SU-DHL-6 (cell line): ENCODE results near the gene MTHFD1.
A peak's percentile ranks its signal among the peaks of the same experiment; 100 is the strongest.

ENCODE experiments used
- H2AFZ ChIP-seq: fragments of 200-600 bp; sonication (generic); 2 replicates; pipeline ENCODE4 v1.6.1; 2014; ENCODE audit warnings: low read depth, mild to moderate bottlenecking, moderate library complexity, mixed read lengths, antibody characterized with exemption, low read length; ENCODE audit not compliant: severe bottlenecking
- H3F3A ChIP-seq: fragments of 200-600 bp; shearing (Covaris generic); 2 replicates; pipeline ENCODE4 v1.6.0; 2016; ENCODE audit warnings: antibody characterized with exemption, mild to moderate bottlenecking; ENCODE audit not compliant: insufficient read depth
- H3K27ac ChIP-seq: fragments of 200-600 bp; sonication (generic); 2 replicates; pipeline ENCODE4 v1.5.1; 2016; ENCODE audit warnings: low read depth, mild to moderate bottlenecking, low read length, moderate library complexity, mixed read lengths
- H3K27me3 ChIP-seq: fragments of 200-600 bp; sonication (generic), shearing (Covaris generic); 2 replicates; pipeline ENCODE4 v1.6.0; 2014; ENCODE audit warnings: mild to moderate bottlenecking, low read length
- H3K36me3 ChIP-seq: fragments of 200-600 bp; sonication (generic); 2 replicates; pipeline ENCODE4 v1.6.1; 2014; ENCODE audit warnings: mild to moderate bottlenecking, low read length, mixed read lengths
- H3K4me2 ChIP-seq: fragments of 300-600, 200-600 bp; shearing (Covaris generic), sonication (generic); 2 replicates; pipeline ENCODE4 v1.6.0; 2014; ENCODE audit warnings: low read length, low read depth, mild to moderate bottlenecking; ENCODE audit not compliant: poor library complexity, severe bottlenecking
- H3K4me3 ChIP-seq: fragments of 200-600 bp; sonication (generic); 2 replicates; pipeline ENCODE4 v1.5.1; 2014; ENCODE audit warnings: antibody characterized with exemption, low read length, mild to moderate bottlenecking, mixed read lengths; ENCODE audit not compliant: insufficient read depth, poor library complexity, severe bottlenecking
- H3K79me2 ChIP-seq: fragments of 200-600 bp; sonication (generic); 2 replicates; pipeline ENCODE4 v1.6.1; 2014; ENCODE audit warnings: mild to moderate bottlenecking, low read length, moderate library complexity; ENCODE audit not compliant: insufficient read depth
- H3K9ac ChIP-seq: fragments of 200-600 bp; sonication (generic); 2 replicates; pipeline ENCODE4 v1.7.0; 2014; ENCODE audit warnings: mild to moderate bottlenecking, low read length
- H3K9me2 ChIP-seq: fragments of 200-600 bp; sonication (generic); replicated peaks from 2 replicates; pipeline ENCODE4 v1.6.1; 2014; ENCODE audit warnings: low read length; ENCODE audit not compliant: insufficient read depth
- H3K9me3 ChIP-seq: fragments of 200-600 bp; sonication (generic); 2 replicates; pipeline ENCODE4 v1.6.1; 2014; ENCODE audit warnings: low read length, mixed read lengths; ENCODE audit not compliant: insufficient read depth
- H4K20me1 ChIP-seq: fragments of 200-600 bp; sonication (generic); 2 replicates; pipeline ENCODE4 v1.6.1; 2014; ENCODE audit warnings: low read depth, mild to moderate bottlenecking, antibody characterized with exemption, low read length, moderate library complexity, mixed read lengths
- CTCF ChIP-seq: fragments of 200-600 bp; sonication (generic); IDR thresholded peaks from one replicate; pipeline ENCODE4 v1.5.1; 2017; ENCODE audit warnings: antibody characterized with exemption, mild to moderate bottlenecking, low read length, moderate library complexity; ENCODE audit not compliant: insufficient read depth, poor library complexity, severe bottlenecking
- EZH2phosphoT487 ChIP-seq: fragments of 200-600 bp; sonication (generic), shearing (Covaris generic); conservative IDR thresholded peaks from 2 replicates; pipeline ENCODE4 v1.6.1; 2018; ENCODE audit warnings: mild to moderate bottlenecking, antibody characterized with exemption, low read length, moderate library complexity, mixed read lengths

The MTHFD1 gene

GRCh38 chr14:64387782-64388532 lies at the start of gene MTHFD1:
Gene MTHFD1, plus strand, starts transcription at chr14:64388353. Its CDS starts 75 bp downstream, at chr14:64388428.
- H3K4me3 ChIP-seq: peak within 1 kb of the TSS; percentile 69
- H3K27ac ChIP-seq: peak within 1 kb of the TSS; percentile 75
- H3F3A ChIP-seq: peaks cover 14% of the 10 kb centered on the region
- no peak for TF ChIP-seq CTCF
- TF ChIP-seq EZH2phosphoT487: no peak
- H3K4me2 ChIP-seq: peak within 1 kb of the TSS; percentile 89
- peaks cover 59% of the 10 kb centered on the region for H3K79me2 ChIP-seq
- H3K36me3 ChIP-seq: peaks cover 3% of the 10 kb centered on the region; the same call in 1 of the 2 replicates
- no peaks in the 10 kb centered on the region for H3K27me3 ChIP-seq
- H3K9me3 ChIP-seq: no peaks in the 10 kb centered on the region
- peak within 1 kb of the TSS; percentile 61 for H2AFZ ChIP-seq
- H3K9ac ChIP-seq: peak within 1 kb of the TSS; percentile 94
- H4K20me1 ChIP-seq: no peaks in the 10 kb centered on the region
- no peaks in the 10 kb centered on the region for H3K9me2 ChIP-seq

GRCh38 chr14:64338616-64339316 lies 49.4 kb upstream of the MTHFD1 start:
- H3F3A ChIP-seq: peaks cover 12% of the 10 kb centered on the region; the same call in 1 of the 2 replicates
- H3K79me2 ChIP-seq: peaks cover 19% of the 10 kb centered on the region
- no peaks in the 10 kb centered on the region for H3K27me3 ChIP-seq
- peak overlapping the region; percentile 89 for H3K4me2 ChIP-seq
- H3K4me3 ChIP-seq: peak overlapping the region; percentile 74
- H4K20me1 ChIP-seq: no peaks in the 10 kb centered on the region
- peaks cover 10% of the 10 kb centered on the region; the same call in 1 of the 2 replicates for H3K9me3 ChIP-seq
- peak overlapping the region; percentile 80 for H3K27ac ChIP-seq
- no peaks in the 10 kb centered on the region; the same call in 1 of the 2 replicates for H3K36me3 ChIP-seq
- H3K9me2 ChIP-seq: no peaks in the 10 kb centered on the region
- no peak for TF ChIP-seq CTCF
- TF ChIP-seq EZH2phosphoT487: no peak
- peak overlapping the region; percentile 87 for H3K9ac ChIP-seq
- peak overlapping the region; percentile 65 for H2AFZ ChIP-seq

DNA sequence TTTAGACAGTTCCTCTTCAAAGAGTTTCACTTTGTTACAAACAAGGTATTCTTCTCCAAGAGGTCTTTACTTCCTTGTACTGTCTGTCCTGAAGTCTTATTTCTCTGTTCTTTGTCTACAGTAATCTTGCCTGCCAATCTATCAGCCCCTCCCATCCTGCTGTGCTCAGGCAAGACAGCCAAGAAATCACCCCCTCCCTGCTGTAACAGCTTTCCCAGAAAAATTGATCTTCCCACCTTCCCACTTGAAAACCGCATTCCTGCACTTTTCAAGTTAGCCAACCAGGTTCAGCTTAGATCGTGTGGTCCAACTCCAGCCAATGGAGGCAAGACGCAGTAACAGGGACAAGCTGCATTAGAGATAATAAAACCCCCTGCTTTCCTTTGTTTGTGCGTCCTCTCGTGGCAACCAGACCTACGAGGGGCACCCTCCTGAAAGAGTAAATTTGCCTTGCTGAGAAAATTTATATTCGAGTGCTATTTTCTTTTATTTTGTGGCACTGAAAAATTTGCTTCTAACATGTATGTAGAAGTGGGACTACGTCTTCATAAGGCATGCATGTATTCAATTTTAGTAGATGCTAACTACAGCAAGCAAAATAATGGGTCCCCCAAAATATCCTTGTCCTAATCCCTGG lies 47.5 kb upstream of the MTHFD1 start:
- TF ChIP-seq EZH2phosphoT487 (no peak), CTCF (no peak)
- Histone ChIP-seq H3K9ac (no peak overlapping the region), H3K79me2 (peaks cover 19% of the 10 kb centered on the region), H3K4me3 (no peak overlapping the region), H2AFZ (no peak overlapping the region), H3K9me3 (peaks cover 10% of the 10 kb centered on the region; the same call in 1 of the 2 replicates), H4K20me1 (no peaks in the 10 kb centered on the region), H3K27ac (no peak overlapping the region), H3K9me2 (no peaks in the 10 kb centered on the region), H3K27me3 (no peaks in the 10 kb centered on the region), H3F3A (peaks cover 14% of the 10 kb centered on the region; the same call in 1 of the 2 replicates), H3K4me2 (no peak overlapping the region), H3K36me3 (no peaks in the 10 kb centered on the region; the same call in 1 of the 2 replicates)
